Caco-2 (cell line): ENCODE data around the gene CDK5R1. TPM values are rescaled to one million over a fixed set of nuclear protein-coding genes. Genes with fewer than 3 reads are reported as not detected.
A peak's percentile ranks its signal among the peaks of the same experiment; 100 is the strongest.

Source experiments
- BruUV-seq: library from RNA; stranded (reverse); fragments of 400-500 nt; replicated peaks from 2 replicates; lab custom pipeline; 2021; lab: Mats Ljungman, UMichigan
- CTCF ChIA-PET: fragments of 300-600 bp; sonication (Branson Sonifier 250); formaldehyde crosslinking; loops from one replicate; lab custom pipeline; 2022; ENCODE audit warnings: antibody characterized with exemption; lab: Charles Lee
- POLR2A ChIA-PET: fragments of 300-600 bp; sonication (Branson Sonifier 250); formaldehyde crosslinking; loops from one replicate; lab custom pipeline; 2022; ENCODE audit warnings: antibody characterized with exemption; lab: Charles Lee
- DNase-seq, 2 experiments: peaks; one replicate each; pipeline versions ENCODE4 v3.0.0 to v3.0.0-alpha.2; 2020 to 2022
- H3K27me3 ChIP-seq: replicated peaks from 2 replicates; pipeline ENCODE4 v1.6.0; 2011; ENCODE audit warnings: low read length; ENCODE audit not compliant: control insufficient read depth, insufficient read depth
- H3K36me3 ChIP-seq: 2 replicates; pipeline ENCODE4 v1.5.1; 2011; ENCODE audit warnings: low read length; ENCODE audit not compliant: control insufficient read depth, insufficient read depth
- H3K4me1 ChIP-seq: fragments of 250-450 bp; sonication (Bioruptor Pico); 2 replicates; pipeline ENCODE4 v1.5.1; 2020; ENCODE audit warnings: mild to moderate bottlenecking
- H3K4me3 ChIP-seq: 2 replicates; pipeline ENCODE4 v1.5.1; 2011; ENCODE audit warnings: low read depth, mild to moderate bottlenecking, control low read depth, low read length
- H3K9me3 ChIP-seq: fragments of 250-450 bp; sonication (Bioruptor Pico); 2 replicates; pipeline ENCODE4 v1.5.1; 2020; ENCODE audit warnings: mild to moderate bottlenecking, moderate library complexity
- H3K27ac Mint-ChIP-seq: one replicate; pipeline ENCODE4 v1.8.0; 2022; ENCODE audit warnings: mixed read lengths; ENCODE audit not compliant: unreplicated experiment
- H3K27me3 Mint-ChIP-seq: one replicate; pipeline ENCODE4 v1.8.0; 2022; ENCODE audit warnings: mixed read lengths; ENCODE audit not compliant: insufficient read depth, unreplicated experiment
- H3K36me3 Mint-ChIP-seq: one replicate; pipeline ENCODE4 v1.8.0; 2022; ENCODE audit warnings: mild to moderate bottlenecking, mixed read lengths; ENCODE audit not compliant: insufficient read depth, unreplicated experiment
- H3K4me1 Mint-ChIP-seq: one replicate; pipeline ENCODE4 v1.8.0; 2022; ENCODE audit warnings: low read depth, mixed read lengths; ENCODE audit not compliant: unreplicated experiment
- H3K4me3 Mint-ChIP-seq: one replicate; pipeline ENCODE4 v1.8.0; 2022; ENCODE audit warnings: mild to moderate bottlenecking, moderate library complexity, mixed read lengths; ENCODE audit not compliant: unreplicated experiment
- H3K9me3 Mint-ChIP-seq: one replicate; pipeline ENCODE4 v1.8.0; 2022; ENCODE audit warnings: mixed read lengths; ENCODE audit not compliant: unreplicated experiment
- intact Hi-C: fragments of 100-400 bp; cut with micrococcal nuclease; formaldehyde crosslinking; loops from one replicate; pipeline ENCODE4 v1.10.0; 2022; ENCODE audit not compliant: unreplicated experiment
- total RNA-seq: library from RNA; stranded (reverse); gene quantifications from 2 replicates; pipeline ENCODE4 v1.2.3, GENCODE V29; 2022
- TF ChIP-seq, protein P1 (sequence below), 2 experiments: fragments of 200-600 bp in 1 of 2; IDR thresholded peaks; 1 replicate in 1 of 2; 2 replicates in 1 of 2; pipeline versions ENCODE4 v1.5.1 to v1.8.0; 2011 to 2022; ENCODE audit warnings: antibody characterized with exemption in 1 of 2, control low read depth in 1 of 2, inconsistent platforms in 1 of 2, low read depth in 1 of 2, low read length in 1 of 2, mild to moderate bottlenecking in 1 of 2, moderate library complexity in 1 of 2; ENCODE audit not compliant: insufficient read depth in 1 of 2, severe bottlenecking in 1 of 2, unreplicated experiment in 1 of 2

The CDK5R1 gene
- total RNA-seq, 1 experiment from 2014 or later = 6.6 TPM

- no peak overlapping the region for H3K27ac Mint-ChIP-seq
- H3K4me3 Mint-ChIP-seq = no peak overlapping the region
- TF ChIP-seq, protein P1, sequence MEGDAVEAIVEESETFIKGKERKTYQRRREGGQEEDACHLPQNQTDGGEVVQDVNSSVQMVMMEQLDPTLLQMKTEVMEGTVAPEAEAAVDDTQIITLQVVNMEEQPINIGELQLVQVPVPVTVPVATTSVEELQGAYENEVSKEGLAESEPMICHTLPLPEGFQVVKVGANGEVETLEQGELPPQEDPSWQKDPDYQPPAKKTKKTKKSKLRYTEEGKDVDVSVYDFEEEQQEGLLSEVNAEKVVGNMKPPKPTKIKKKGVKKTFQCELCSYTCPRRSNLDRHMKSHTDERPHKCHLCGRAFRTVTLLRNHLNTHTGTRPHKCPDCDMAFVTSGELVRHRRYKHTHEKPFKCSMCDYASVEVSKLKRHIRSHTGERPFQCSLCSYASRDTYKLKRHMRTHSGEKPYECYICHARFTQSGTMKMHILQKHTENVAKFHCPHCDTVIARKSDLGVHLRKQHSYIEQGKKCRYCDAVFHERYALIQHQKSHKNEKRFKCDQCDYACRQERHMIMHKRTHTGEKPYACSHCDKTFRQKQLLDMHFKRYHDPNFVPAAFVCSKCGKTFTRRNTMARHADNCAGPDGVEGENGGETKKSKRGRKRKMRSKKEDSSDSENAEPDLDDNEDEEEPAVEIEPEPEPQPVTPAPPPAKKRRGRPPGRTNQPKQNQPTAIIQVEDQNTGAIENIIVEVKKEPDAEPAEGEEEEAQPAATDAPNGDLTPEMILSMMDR (IDR thresholded peaks at IDR 0.05; ENCODE audit: insufficient read depth in 1 of 2, low read depth in 1 of 2, low read length in 1 of 2, severe bottlenecking in 1 of 2, unreplicated experiment in 1 of 2) = no peak
- Histone ChIP-seq H3K4me1 (peaks cover 8% of the 10 kb centered on the region; the same call in 1 of the 2 replicates), H3K9me3 (no peaks in the 10 kb centered on the region), H3K27me3 (no peaks in the 10 kb centered on the region), H3K36me3 (no peaks in the 10 kb centered on the region), H3K4me3 (no peak overlapping the region)
- no peak for DNase-seq
- intact Hi-C loops = no loop called here
- ChIA-PET CTCF (no interaction called here), POLR2A (no interaction called here)
- H3K27me3 Mint-ChIP-seq = no peaks in the 10 kb centered on the region
- BruUV-seq = no TSS peak
- H3K4me1 Mint-ChIP-seq = peaks cover 12% of the 10 kb centered on the region
- peaks cover 67% of the 10 kb centered on the region for H3K36me3 Mint-ChIP-seq
- H3K9me3 Mint-ChIP-seq = no peaks in the 10 kb centered on the region
These were observed 5.4 kb downstream of the CDK5R1 start for GRCh38 chr17:32492264-32492589.

- no peaks in the 10 kb centered on the region for H3K9me3 ChIP-seq
- no peak overlapping the region for H3K4me3 Mint-ChIP-seq
- no peak overlapping the region for H3K4me3 ChIP-seq
- intact Hi-C loops = no loop called here
- peaks cover 7% of the 10 kb centered on the region; the same call in 1 of the 2 replicates for H3K4me1 ChIP-seq
- no peaks in the 10 kb centered on the region for H3K36me3 ChIP-seq
- peaks cover 7% of the 10 kb centered on the region for H3K4me1 Mint-ChIP-seq
- peak overlapping the region; percentile 11 for H3K27ac Mint-ChIP-seq
- TSS peak; percentile 79 for BruUV-seq
- no peaks in the 10 kb centered on the region for H3K27me3 Mint-ChIP-seq
- ChIA-PET POLR2A (no interaction called here), CTCF (no interaction called here)
- TF ChIP-seq, protein P1 (IDR thresholded peaks at IDR 0.05; ENCODE audit: insufficient read depth in 1 of 2, low read depth in 1 of 2, low read length in 1 of 2, severe bottlenecking in 1 of 2, unreplicated experiment in 1 of 2) = no peak
- DNase-seq = no peak
- H3K36me3 Mint-ChIP-seq = peaks cover 65% of the 10 kb centered on the region
- H3K27me3 ChIP-seq = no peaks in the 10 kb centered on the region
- H3K9me3 Mint-ChIP-seq = no peaks in the 10 kb centered on the region
These were observed 6.0 kb downstream of the CDK5R1 start for GRCh38 chr17:32492648-32493289.

- H3K36me3 ChIP-seq = no peaks in the 10 kb centered on the region; the same call in 1 of the 2 replicates
- DNase-seq = no peak
- intact Hi-C loops = no loop called here
- H3K4me3 Mint-ChIP-seq = no peak overlapping the region
- H3K4me1 ChIP-seq = no peaks in the 10 kb centered on the region
- H3K9me3 ChIP-seq = no peaks in the 10 kb centered on the region
- no peaks in the 10 kb centered on the region for H3K27me3 ChIP-seq
- H3K9me3 Mint-ChIP-seq = no peaks in the 10 kb centered on the region
- BruUV-seq = no TSS peak
- TF ChIP-seq, protein P1 (IDR thresholded peaks at IDR 0.05; ENCODE audit: insufficient read depth in 1 of 2, low read depth in 1 of 2, low read length in 1 of 2, severe bottlenecking in 1 of 2, unreplicated experiment in 1 of 2) = no peak
- no peaks in the 10 kb centered on the region for H3K27me3 Mint-ChIP-seq
- CTCF ChIA-PET = no interaction called here
- H3K27ac Mint-ChIP-seq = no peak overlapping the region
- no peaks in the 10 kb centered on the region for H3K4me1 Mint-ChIP-seq
- peaks cover 65% of the 10 kb centered on the region for H3K36me3 Mint-ChIP-seq
- no peak overlapping the region for H3K4me3 ChIP-seq
- POLR2A ChIA-PET = no interaction called here
These were observed 6.8 kb downstream of the CDK5R1 start for GRCh38 chr17:32493571-32493970.
